Testis (tissue), 2 donors: Measurements from ENCODE around the gene ARMC12.

Experiments used
- CTCF ChIP-seq, 3 experiments: fragments of 450-650 bp in 2 of 3; fragments of 200-600 bp in 1 of 3; sonication (generic) in 1 of 3; IDR thresholded peaks; one replicate each; pipeline ENCODE4 v1.5.1; 2016 to 2019; ENCODE audit warnings: antibody characterized with exemption in 3 of 3, mild to moderate bottlenecking in 2 of 3, moderate library complexity in 1 of 3
- POLR2A ChIP-seq: fragments of 450-650 bp; IDR thresholded peaks from one replicate; pipeline ENCODE4 v1.6.1; 2017; ENCODE audit warnings: antibody characterized with exemption, mild to moderate bottlenecking, moderate library complexity

GRCh38 chr6:35796236-35796635 lies 59.4 kb downstream of the ARMC12 start:
- TF ChIP-seq CTCF (IDR thresholded peaks at IDR 0.05) (no peak), POLR2A (no peak)
